PFSK-1 (cell line): ENCODE measurements around the gene IFT81.

Experiments
- FOXP2 ChIP-seq: optimal IDR thresholded peaks from 2 replicates; pipeline ENCODE3; 2011; ENCODE audit warnings: borderline replicate concordance, control low read depth, inconsistent platforms; ENCODE audit not compliant: insufficient read depth; ENCODE audit errors: extremely low read length, extremely low read depth
- POLR2AphosphoS5 ChIP-seq: IDR thresholded peaks from 2 replicates; pipeline ENCODE4 v1.6.1; 2012; ENCODE audit warnings: low read depth, mild to moderate bottlenecking, control low read depth, low read length, moderate library complexity
- REST ChIP-seq, 2 experiments: IDR thresholded peaks; 2 replicates each; pipeline versions ENCODE4 v1.6.1 to v1.8.0; 2011 to 2012; ENCODE audit warnings: low read depth in 2 of 2, low read length in 2 of 2, control low read depth in 1 of 2, inconsistent platforms in 1 of 2, mild to moderate bottlenecking in 1 of 2, moderate library complexity in 1 of 2; ENCODE audit not compliant: insufficient read depth in 1 of 2
- SIN3A ChIP-seq: IDR thresholded peaks from 2 replicates; pipeline ENCODE4 v1.6.1; 2012; ENCODE audit warnings: mild to moderate bottlenecking, low read length, moderate library complexity, borderline replicate concordance; ENCODE audit not compliant: insufficient read depth
- TAF1 ChIP-seq: IDR thresholded peaks from 2 replicates; pipeline ENCODE4 v1.6.1; 2012; ENCODE audit warnings: low read length, control low read depth, borderline replicate concordance; ENCODE audit not compliant: insufficient read depth

The IFT81 gene

GRCh38 chr12:110171186-110171538, 47.0 kb downstream of the IFT81 start:
- TF ChIP-seq REST (IDR thresholded peaks at IDR 0.05; ENCODE audit: insufficient read depth in 1 of 2, low read depth in 2 of 2, low read length in 2 of 2), result no peak
- no peak for TF ChIP-seq POLR2AphosphoS5
- no peak for TF ChIP-seq FOXP2
- TF ChIP-seq SIN3A, result no peak
- no peak for TF ChIP-seq TAF1

DNA sequence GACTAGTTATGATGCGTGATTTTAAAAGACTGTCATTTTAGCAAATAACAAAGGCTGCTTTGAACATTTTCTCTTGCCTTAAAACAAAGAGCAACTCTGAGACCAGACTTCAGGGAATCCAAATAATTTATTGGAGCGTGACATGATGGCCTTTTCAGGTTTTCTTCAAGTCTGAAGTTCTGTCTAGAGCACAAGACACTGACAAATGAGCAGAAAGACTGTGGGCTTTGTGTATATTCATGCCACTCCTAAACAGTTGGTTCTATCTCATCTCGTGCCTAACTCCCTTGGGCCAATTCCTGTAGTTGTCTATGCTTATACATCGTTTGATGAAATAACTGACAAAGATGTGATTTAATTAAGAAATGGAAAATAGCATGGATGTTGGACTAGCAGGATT, 47.5 kb downstream of the IFT81 start:
- no peak for TF ChIP-seq TAF1
- TF ChIP-seq POLR2AphosphoS5, result no peak

DNA sequence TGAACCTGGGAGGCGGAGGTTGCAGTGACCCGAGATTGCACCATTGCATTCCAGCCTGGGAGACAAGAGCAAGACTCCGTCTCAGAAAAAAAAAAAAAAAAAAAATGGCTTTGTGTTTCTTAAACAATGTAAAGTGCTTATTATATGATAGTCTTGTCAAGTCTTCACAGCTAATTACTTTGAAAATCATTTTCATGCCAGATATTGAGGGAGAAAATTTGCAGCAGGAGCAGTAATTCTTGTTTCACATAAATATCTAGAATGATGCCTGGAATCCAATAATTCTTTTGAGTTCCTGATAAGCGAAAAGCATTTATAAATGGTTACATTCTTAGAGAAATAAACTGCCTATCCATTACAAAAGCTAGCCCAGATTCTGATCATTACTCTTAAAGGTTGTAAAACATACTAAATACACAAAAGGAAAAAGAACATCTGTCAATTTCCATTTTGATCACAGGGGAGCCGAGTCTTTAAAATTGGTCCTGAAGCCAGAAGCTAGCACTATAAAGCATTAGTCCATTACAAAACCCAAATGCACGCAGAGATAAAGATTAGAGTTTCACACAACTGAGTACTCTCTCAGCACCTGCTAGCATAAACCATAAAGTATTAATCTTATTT, 50.3 kb downstream of the IFT81 start:
- TF ChIP-seq TAF1 (no peak), REST (IDR thresholded peaks at IDR 0.05; ENCODE audit: insufficient read depth in 1 of 2, low read depth in 2 of 2, low read length in 2 of 2) (no peak), POLR2AphosphoS5 (no peak), SIN3A (no peak), FOXP2 (no peak)

DNA sequence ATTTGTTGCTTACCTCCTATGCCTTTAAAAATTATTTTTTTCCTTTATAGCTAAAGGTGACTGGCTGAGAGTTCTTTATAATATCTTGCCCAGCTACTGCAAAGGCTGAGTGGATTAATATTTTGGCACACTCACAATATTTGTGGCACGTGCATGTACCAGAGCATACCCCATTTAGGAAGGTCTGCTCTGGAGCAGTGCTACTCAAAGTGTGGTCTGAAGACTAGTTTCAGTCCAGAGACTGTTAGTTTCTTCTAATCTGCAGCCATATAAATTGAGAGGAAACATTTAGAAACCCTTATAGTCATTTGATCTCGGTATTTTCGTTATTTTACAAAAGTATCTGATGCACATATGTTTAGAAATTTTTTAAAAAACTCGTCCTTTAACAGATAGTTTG, 51.0 kb downstream of the IFT81 start:
- TF ChIP-seq REST (IDR thresholded peaks at IDR 0.05; ENCODE audit: insufficient read depth in 1 of 2, low read depth in 2 of 2, low read length in 2 of 2) (no peak), SIN3A (no peak), POLR2AphosphoS5 (no peak), FOXP2 (no peak), TAF1 (no peak)

DNA sequence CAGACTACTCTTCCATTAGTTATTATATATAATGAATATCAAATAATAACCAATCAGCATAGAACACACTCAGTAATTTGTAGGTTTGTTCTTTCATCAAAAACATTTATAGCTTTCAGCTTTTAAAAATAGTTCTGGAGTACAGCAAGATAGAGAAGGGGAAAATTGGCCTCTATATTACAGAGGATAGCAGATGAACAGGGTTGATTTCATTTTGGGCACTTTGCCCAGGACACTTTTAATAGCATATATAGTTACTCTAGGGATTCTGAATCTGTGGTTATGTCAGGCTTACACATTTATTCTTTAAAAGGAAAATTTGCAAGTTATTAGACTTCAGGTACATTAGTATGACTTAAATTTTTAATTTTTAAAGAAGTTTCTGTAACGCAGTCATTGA, 52.6 kb downstream of the IFT81 start:
- TF ChIP-seq SIN3A, result no peak
- TF ChIP-seq REST (IDR thresholded peaks at IDR 0.05; ENCODE audit: insufficient read depth in 1 of 2, low read depth in 2 of 2, low read length in 2 of 2), result no peak
- no peak for TF ChIP-seq FOXP2
- TF ChIP-seq TAF1, result no peak
- TF ChIP-seq POLR2AphosphoS5, result no peak

GRCh38 chr12:110179291-110179690, 55.1 kb downstream of the IFT81 start:
- no peak for TF ChIP-seq REST (IDR thresholded peaks at IDR 0.05; ENCODE audit: insufficient read depth in 1 of 2, low read depth in 2 of 2, low read length in 2 of 2)
- no peak for TF ChIP-seq SIN3A
